Stimulated activated naive B cell treated with anti-CD40 and anti-IgM and Interleukin-4, amounts not matched to agents 10 μg/mL and 1 μg/mL and 100 μg/mL, for 72 hours (primary cell): Measurements from ENCODE around the gene RSPO4.

ENCODE experiments used
- ATAC-seq, 2 donors: fragments of 150-1000 bp; cut with Tn5 transposase; replicated peaks; 2 replicates each; pipeline ENCODE4 v1.10.0; 2021; ENCODE audit warnings: moderate library complexity in 1 of 2
- DNase-seq: peaks from one replicate; pipeline ENCODE4 v3.0.0; 2021
- H3K27ac Mint-ChIP-seq: one replicate; pipeline ENCODE4 v1.8.0; 2022; ENCODE audit warnings: mild to moderate bottlenecking, mixed read lengths
- H3K27me3 Mint-ChIP-seq, 2 donors: one replicate each; pipeline ENCODE4 v1.8.0; 2022; ENCODE audit warnings: mixed read lengths in 2 of 2
- H3K36me3 Mint-ChIP-seq, 2 donors: one replicate each; pipeline ENCODE4 v1.8.0; 2022; ENCODE audit warnings: mixed read lengths in 2 of 2, mild to moderate bottlenecking in 1 of 2
- H3K4me1 Mint-ChIP-seq, 2 donors: one replicate each; pipeline ENCODE4 v1.8.0; 2022; ENCODE audit warnings: mixed read lengths in 2 of 2, mild to moderate bottlenecking in 1 of 2
- H3K4me3 Mint-ChIP-seq, 2 donors: one replicate each; pipeline ENCODE4 v1.8.0; 2022; ENCODE audit warnings: mild to moderate bottlenecking in 2 of 2, mixed read lengths in 2 of 2, moderate library complexity in 1 of 2
- H3K9me3 Mint-ChIP-seq, 2 donors: one replicate each; pipeline ENCODE4 v1.8.0; 2022; ENCODE audit warnings: mixed read lengths in 2 of 2, mild to moderate bottlenecking in 1 of 2

The RSPO4 gene

DNA sequence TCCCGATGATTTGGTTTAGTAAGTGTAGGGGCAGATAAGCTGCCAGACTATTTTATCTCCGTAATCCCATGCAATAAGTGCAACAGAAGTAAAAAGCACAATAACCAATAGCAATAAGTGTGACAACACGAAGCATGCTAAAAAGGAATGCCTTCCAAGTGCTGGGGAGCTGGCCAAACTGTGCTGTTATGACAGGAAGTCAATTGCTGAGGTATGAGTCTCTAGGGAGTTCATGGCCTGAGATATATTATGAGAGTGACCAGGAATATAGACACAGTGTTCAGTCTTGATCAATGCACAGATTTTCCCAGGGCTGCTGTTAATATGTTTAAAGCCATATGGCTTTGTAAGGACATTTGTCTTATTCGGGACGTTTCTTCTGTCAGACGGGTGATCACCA is 75.4 kb downstream of the RSPO4 start:
- Mint-ChIP-seq H3K36me3 (peaks cover under 1 to 2% of the 10 kb centered on the region in 2 donors), H3K9me3 (peaks cover 7% of the 10 kb centered on the region in 2 donors), H3K4me3 (no peak overlapping the region), H3K4me1 (no peaks in the 10 kb centered on the region), H3K27ac (no peak overlapping the region), H3K27me3 (peaks cover 27 to 33% of the 10 kb centered on the region in 2 donors)
- no peak for DNase-seq
- ATAC-seq = no peak

DNA sequence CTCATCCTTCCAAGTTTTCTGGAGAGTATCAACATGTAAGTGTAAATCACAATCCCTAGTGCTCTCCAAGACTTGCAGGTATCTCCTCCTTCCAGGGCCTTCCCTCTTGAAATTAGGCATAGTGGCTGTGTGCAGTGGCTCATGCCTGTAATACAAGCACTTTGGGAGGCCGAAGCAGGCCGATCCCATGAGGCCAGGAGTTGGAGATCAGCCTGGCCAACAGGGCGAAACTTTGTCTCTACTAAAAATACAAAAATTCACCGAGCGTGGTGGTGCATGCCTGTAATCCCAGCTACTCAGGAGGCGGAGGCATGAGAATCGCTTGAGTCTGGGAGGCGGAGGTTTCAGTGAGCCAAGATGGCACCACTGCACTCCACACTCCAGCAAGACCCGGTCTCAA is 76.6 kb downstream of the RSPO4 start:
- Mint-ChIP-seq H3K9me3 (no peaks in the 10 kb centered on the region), H3K36me3 (no peaks in the 10 kb centered on the region), H3K27ac (no peak overlapping the region), H3K4me3 (no peak overlapping the region), H3K4me1 (no peaks in the 10 kb centered on the region), H3K27me3 (peaks cover 28 to 40% of the 10 kb centered on the region in 2 donors)
- DNase-seq (no peak), ATAC-seq (no peak)

DNA sequence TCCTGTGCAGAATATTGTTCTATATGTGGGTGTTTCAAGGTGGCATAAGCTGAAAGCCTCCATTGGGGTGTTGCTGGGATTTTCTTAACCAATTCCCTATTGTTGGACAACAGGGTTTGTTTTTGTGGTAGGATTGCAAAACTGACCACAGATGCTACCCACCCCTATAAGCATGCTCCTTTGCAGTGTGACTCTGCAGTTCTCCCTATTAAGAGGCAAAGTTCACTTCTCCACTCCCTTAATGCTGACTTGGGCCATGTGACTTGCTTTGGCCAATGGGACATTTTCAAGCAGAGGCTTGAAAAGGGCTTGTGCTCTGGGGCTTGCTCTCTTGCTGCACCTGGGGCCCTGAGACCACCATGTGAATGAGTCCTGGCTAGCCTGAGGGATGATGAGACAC is 77.5 kb downstream of the RSPO4 start:
- Mint-ChIP-seq H3K4me1 (no peaks in the 10 kb centered on the region), H3K36me3 (no peaks in the 10 kb centered on the region), H3K9me3 (peaks cover 0 to 3% of the 10 kb centered on the region in 2 donors), H3K4me3 (no peak overlapping the region), H3K27ac (no peak overlapping the region), H3K27me3 (peaks cover 28 to 44% of the 10 kb centered on the region in 2 donors)
- ATAC-seq (no peak), DNase-seq (no peak)

DNA sequence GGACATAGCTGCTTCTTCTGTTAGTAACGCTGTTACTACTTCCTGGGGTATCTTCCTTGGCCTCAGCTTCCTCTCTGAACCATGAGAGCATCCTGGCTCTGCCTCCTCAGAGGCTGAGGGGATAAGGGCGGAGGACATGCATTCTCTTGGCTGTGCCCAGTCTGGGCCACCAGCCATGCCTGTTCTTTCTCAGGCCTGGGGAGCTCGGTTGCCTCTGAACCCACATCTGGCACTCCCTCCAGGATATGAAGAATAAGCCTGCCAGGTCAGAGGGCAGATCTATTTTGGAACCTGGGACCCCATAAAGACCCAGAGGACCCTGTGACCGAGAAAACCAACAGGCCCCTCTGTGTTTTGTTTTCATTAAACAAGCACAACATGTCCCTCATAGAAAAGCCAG is 79.3 kb downstream of the RSPO4 start:
- ATAC-seq (no peak), DNase-seq (no peak)
- Mint-ChIP-seq H3K27ac (no peak overlapping the region), H3K4me1 (no peaks in the 10 kb centered on the region), H3K27me3 (peaks cover 28 to 39% of the 10 kb centered on the region in 2 donors), H3K36me3 (no peaks in the 10 kb centered on the region), H3K9me3 (peaks cover 0 to 3% of the 10 kb centered on the region in 2 donors), H3K4me3 (no peak overlapping the region)

- ATAC-seq (no peak), DNase-seq (no peak)
- no peaks in the 10 kb centered on the region for H3K36me3 Mint-ChIP-seq
- H3K4me1 Mint-ChIP-seq = peaks cover 0 to 2% of the 10 kb centered on the region in 2 donors
- no peak overlapping the region for H3K4me3 Mint-ChIP-seq
- H3K27me3 Mint-ChIP-seq = peaks cover 22 to 30% of the 10 kb centered on the region in 2 donors
- peaks cover 0 to 3% of the 10 kb centered on the region in 2 donors for H3K9me3 Mint-ChIP-seq
- no peak overlapping the region for H3K27ac Mint-ChIP-seq
Observed at GRCh38 chr20:921068-921467, 81.0 kb downstream of the RSPO4 start.

DNA sequence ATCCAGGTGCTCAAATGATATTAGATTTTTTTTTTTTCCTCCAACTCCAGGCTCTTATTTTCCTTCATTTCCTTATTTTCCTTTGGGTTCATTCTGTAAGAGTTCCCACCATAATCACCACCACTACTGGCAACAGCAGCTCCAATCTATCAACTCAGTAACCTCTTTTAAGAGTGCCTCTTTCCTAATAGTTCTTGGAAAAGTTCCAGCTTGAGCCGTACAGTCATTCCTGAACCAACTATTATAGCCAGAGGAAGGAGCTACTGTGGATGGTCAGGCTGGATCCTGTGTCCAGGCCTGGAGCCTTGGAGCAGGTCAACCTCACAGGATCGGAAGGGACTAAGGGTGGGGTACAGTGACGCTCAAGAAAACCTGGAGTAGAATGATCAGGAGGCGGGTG is 81.8 kb downstream of the RSPO4 start:
- H3K27ac Mint-ChIP-seq = no peak overlapping the region

GRCh38 chr20:919491-919916 is 82.6 kb downstream of the RSPO4 start:
- DNase-seq = no peak
- Mint-ChIP-seq H3K27ac (no peak overlapping the region), H3K27me3 (peaks cover 14 to 31% of the 10 kb centered on the region in 2 donors), H3K4me3 (no peak overlapping the region), H3K36me3 (no peaks in the 10 kb centered on the region), H3K9me3 (peaks cover 0 to 3% of the 10 kb centered on the region in 2 donors), H3K4me1 (peaks cover 0 to 2% of the 10 kb centered on the region in 2 donors)
- ATAC-seq = no peak

More for the DNA sequence above, 81.8 kb downstream of the RSPO4 start:
- no peak for DNase-seq
- Mint-ChIP-seq H3K4me3 (no peak overlapping the region), H3K9me3 (peaks cover 0 to 3% of the 10 kb centered on the region in 2 donors), H3K27me3 (peaks cover 15 to 28% of the 10 kb centered on the region in 2 donors), H3K36me3 (no peaks in the 10 kb centered on the region), H3K4me1 (peaks cover 0 to 2% of the 10 kb centered on the region in 2 donors)
- ATAC-seq = no peak

DNA sequence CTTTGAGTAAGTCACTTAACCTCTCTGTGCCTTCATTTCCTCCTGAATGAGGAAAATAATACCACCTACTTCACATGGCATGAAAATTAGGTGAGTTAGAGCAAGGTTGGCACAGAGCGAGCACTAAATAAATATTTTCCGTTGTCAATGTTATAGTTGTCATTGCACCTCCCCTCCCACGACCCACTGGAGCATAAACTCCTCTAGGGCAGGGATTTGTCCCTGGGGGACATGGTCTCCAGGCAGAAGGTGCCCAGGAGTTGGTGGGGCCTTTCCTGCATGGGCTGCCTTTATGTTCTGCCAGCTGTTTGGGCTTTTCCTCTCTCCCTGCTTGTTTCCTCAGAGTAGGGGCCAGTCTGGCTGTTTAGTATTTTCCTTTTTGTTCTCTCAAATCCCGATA is 84.7 kb downstream of the RSPO4 start:
- ATAC-seq (no peak), DNase-seq (no peak)
- Mint-ChIP-seq H3K9me3 (peaks cover 0 to 3% of the 10 kb centered on the region in 2 donors), H3K4me1 (peaks cover 0 to 2% of the 10 kb centered on the region in 2 donors), H3K27ac (no peak overlapping the region), H3K27me3 (peaks cover 26 to 52% of the 10 kb centered on the region in 2 donors), H3K4me3 (no peak overlapping the region), H3K36me3 (no peaks in the 10 kb centered on the region)

- Mint-ChIP-seq H3K27ac (no peak overlapping the region), H3K4me1 (peaks cover 0 to 2% of the 10 kb centered on the region in 2 donors), H3K4me3 (no peak overlapping the region), H3K27me3 (peaks cover 24 to 55% of the 10 kb centered on the region in 2 donors), H3K9me3 (peaks cover 0 to 3% of the 10 kb centered on the region in 2 donors), H3K36me3 (no peaks in the 10 kb centered on the region)
- DNase-seq = no peak
- ATAC-seq = no peak
Observed at GRCh38 chr20:916825-917224, 85.3 kb downstream of the RSPO4 start.

DNA sequence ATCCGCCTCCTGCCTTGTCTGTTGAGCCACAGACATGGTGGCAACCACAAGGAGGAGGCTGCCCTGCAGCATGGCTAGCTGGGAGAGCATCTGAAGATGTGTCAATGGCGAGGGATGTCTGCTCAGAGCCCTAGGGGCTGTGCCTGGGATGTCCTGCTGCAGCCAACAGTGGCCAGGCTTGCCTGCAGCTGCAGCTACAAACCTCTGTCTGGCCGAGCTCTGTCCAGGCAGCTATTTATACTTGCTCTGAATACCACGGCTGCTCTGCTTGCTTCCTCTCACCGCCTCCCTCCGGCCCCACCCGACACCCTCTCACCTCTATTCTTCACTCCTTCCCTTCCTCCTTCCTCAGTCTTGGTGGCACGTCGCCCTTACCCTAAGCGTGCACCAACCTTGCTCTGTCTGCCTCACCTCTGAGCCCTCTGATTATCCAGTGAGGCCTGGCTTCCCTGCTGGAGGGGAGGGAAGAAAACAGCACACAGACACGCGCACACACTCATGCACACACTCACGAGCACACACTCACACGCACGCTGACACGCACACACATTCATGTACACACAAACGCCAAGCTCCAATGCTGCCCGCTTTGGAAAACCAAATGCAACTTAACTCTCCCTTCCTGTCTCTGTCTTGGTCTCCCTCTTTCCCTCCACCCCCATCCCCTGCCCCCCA is 85.8 kb downstream of the RSPO4 start, which contains the start of gene ANGPT4:
Gene ANGPT4, minus strand, starts transcription at position 210 of the 675 bp plus-strand sequence. Its CDS starts 120 bp downstream, at position 90.
- Mint-ChIP-seq H3K9me3 (peaks cover 0 to 3% of the 10 kb centered on the region in 2 donors), H3K27ac (no peak within 1 kb of the TSS), H3K36me3 (no peaks in the 10 kb centered on the region), H3K4me1 (peaks cover 0 to 2% of the 10 kb centered on the region in 2 donors), H3K4me3 (no peak within 1 kb of the TSS), H3K27me3 (peaks cover 22 to 55% of the 10 kb centered on the region in 2 donors)
- ATAC-seq (no peak), DNase-seq (no peak)

DNA sequence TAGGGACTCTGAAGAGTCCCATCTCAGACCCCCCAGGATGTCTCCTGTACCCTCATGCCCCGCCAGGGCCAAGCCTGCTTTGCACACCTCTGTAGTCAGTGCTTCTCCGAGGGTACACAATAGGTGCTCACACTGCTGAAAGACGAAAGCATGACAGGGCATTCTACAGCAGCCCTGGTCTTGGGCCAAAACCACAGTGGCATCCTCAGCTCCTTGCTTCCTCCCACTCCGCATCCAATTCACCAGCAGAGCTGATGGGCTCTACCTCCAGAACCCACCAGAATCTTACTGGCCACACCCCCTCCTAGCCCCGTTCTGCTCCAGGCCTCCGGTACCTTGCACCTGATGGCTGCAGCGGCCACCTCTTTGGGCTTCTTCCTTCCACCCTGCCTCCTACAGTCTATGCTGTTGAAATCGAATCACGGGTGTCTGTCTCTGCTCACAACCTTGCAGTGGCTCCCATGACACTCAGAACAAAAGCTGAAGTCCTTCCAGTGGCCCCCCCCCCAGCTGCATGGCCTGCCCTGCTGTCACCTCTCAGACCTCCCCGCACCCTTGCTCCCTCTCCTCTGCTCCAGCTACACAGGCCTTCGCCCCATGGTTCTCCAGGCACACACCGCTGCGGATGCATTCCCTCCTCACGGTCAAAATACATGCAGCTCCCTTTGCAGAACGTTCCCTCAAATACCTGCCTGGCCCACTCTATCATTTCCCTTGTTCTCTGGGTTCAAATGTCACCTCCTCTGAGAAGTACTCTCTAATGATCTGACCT is 87.2 kb downstream of the RSPO4 start:
- Mint-ChIP-seq H3K27ac (no peak overlapping the region), H3K4me3 (no peak overlapping the region)

DNA sequence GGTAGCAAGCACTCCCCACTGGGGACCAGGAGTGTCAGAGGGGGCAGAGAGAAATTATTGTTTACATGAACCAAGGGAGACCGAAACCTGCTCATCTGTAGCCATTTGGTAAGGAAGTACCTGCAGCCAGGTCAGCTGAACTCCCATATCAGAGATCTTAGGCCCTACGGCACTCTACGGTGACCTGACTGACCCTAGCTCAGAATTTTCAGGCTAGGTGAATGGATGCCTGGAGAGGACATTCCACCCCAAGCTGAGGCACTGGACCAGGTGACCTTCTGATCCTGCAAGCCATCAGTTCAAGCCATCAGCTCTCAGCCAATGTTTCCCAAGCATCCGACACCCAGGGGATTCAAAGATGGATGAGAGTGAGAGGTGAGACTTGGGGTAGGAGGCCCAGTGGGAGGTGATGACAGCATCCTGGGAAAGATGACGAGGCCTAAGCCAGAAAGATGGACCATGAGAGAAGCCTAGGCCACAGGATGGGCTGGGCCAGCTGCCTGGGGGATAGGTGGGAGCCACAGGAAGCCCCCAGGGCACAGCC is 88.7 kb downstream of the RSPO4 start:
- H3K27ac Mint-ChIP-seq = peak overlapping the region; percentile 32
- DNase-seq (no peak), ATAC-seq (no peak)
- peaks cover 0 to 2% of the 10 kb centered on the region in 2 donors for H3K4me1 Mint-ChIP-seq
- no peaks in the 10 kb centered on the region for H3K36me3 Mint-ChIP-seq
- H3K9me3 Mint-ChIP-seq = no peaks in the 10 kb centered on the region
- H3K27me3 Mint-ChIP-seq = peaks cover 22 to 44% of the 10 kb centered on the region in 2 donors
- H3K4me3 Mint-ChIP-seq = no peak overlapping the region

More for the DNA sequence above, 87.2 kb downstream of the RSPO4 start:
- Mint-ChIP-seq H3K36me3 (no peaks in the 10 kb centered on the region), H3K4me1 (peaks cover 0 to 2% of the 10 kb centered on the region in 2 donors), H3K27me3 (peaks cover 22 to 44% of the 10 kb centered on the region in 2 donors), H3K9me3 (no peaks in the 10 kb centered on the region)
- ATAC-seq (no peak), DNase-seq (no peak)

- Mint-ChIP-seq H3K36me3 (no peaks in the 10 kb centered on the region), H3K9me3 (no peaks in the 10 kb centered on the region), H3K27me3 (peaks cover 22 to 44% of the 10 kb centered on the region in 2 donors), H3K4me1 (peaks cover 0 to 2% of the 10 kb centered on the region in 2 donors), H3K4me3 (no peak overlapping the region), H3K27ac (no peak overlapping the region)
- ATAC-seq = no peak
- no peak for DNase-seq
Observed at GRCh38 chr20:911882-912600, 90.1 kb downstream of the RSPO4 start.
